ENCODE data around the gene LHX6. TPM values are rescaled to one million over a fixed set of nuclear protein-coding genes. Genes with fewer than 3 reads are reported as not detected.

Gene LHX6
- total and polyA plus RNA-seq, 8 donors: 0.29 to 46.4 (median 1.5) TPM

DNA sequence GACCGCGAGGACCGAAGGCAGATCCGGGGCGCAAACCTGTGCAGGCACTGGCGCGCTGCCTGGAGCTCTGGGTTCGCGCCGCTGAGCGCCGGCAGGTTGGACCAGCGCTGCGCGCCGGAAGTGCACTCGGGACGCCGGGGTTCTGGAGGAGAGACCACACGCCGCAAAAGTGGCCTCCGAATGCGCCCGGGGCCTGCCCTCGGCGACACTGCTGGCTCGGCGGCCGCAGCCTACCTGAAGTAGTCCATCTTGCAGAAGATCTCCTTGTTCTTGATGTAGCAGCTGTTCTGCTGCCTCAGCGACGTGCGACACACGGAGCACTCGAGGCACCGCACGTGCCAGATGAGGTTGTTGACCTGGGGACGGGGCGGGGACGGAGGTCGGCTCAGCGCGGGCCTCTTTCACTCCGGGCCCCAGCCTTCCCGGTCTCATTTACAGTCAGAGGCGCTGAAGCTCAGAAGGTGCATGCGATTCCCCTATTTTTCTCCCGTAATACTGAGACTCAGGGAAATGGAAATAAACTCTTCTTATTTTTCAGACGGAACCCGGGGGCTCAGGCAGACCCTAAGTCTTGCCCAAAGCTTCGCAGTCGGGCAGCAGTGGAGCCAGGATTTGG is 2.5 kb downstream of the LHX6 start:
- Histone ChIP-seq H3K4me1 (peaks cover 27 to 45% (median 38%) of the 10 kb centered on the region in 4 donors), H3K27me3 (peaks cover 30 to 100% (median 82%) of the 10 kb centered on the region in 3 donors), H3K27ac (no peak overlapping the region), H3K4me3 (peak overlapping the region; percentile 17 to 38 (median 23)), H3K9me3 (no peaks in the 10 kb centered on the region), H3K36me3 (no peaks in the 10 kb centered on the region)
- TF ChIP-seq EP300 (IDR thresholded peaks at IDR 0.05) (no peak), POLR2A (IDR thresholded peaks at IDR 0.05) (no peak), POLR2AphosphoS5 (IDR thresholded peaks at IDR 0.05) (no peak)
- TF ChIP-seq, protein P1, sequence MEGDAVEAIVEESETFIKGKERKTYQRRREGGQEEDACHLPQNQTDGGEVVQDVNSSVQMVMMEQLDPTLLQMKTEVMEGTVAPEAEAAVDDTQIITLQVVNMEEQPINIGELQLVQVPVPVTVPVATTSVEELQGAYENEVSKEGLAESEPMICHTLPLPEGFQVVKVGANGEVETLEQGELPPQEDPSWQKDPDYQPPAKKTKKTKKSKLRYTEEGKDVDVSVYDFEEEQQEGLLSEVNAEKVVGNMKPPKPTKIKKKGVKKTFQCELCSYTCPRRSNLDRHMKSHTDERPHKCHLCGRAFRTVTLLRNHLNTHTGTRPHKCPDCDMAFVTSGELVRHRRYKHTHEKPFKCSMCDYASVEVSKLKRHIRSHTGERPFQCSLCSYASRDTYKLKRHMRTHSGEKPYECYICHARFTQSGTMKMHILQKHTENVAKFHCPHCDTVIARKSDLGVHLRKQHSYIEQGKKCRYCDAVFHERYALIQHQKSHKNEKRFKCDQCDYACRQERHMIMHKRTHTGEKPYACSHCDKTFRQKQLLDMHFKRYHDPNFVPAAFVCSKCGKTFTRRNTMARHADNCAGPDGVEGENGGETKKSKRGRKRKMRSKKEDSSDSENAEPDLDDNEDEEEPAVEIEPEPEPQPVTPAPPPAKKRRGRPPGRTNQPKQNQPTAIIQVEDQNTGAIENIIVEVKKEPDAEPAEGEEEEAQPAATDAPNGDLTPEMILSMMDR (IDR thresholded peaks at IDR 0.05): no peak
- WGBS, 5 donors: 14 to 21% (median 14%) methylated on average over 19 to 51 of the region's 51 CpGs
- intact Hi-C loops (cut with DNase I; ENCODE audit: low total_unique reads): no loop called here
- DNase-seq: no peak

- H3K36me3 ChIP-seq: no peaks in the 10 kb centered on the region
- H3K27ac ChIP-seq: no peak overlapping the region
- H3K4me1 ChIP-seq: peaks cover 27 to 53% (median 43%) of the 10 kb centered on the region in 4 donors
- DNase-seq: no peak
- intact Hi-C loops (cut with DNase I; ENCODE audit: low total_unique reads): no loop called here
- H3K27me3 ChIP-seq: peaks cover 37 to 100% (median 88%) of the 10 kb centered on the region in 3 donors
- TF ChIP-seq, protein P1 (IDR thresholded peaks at IDR 0.05): no peak
- no peak for TF ChIP-seq POLR2A (IDR thresholded peaks at IDR 0.05)
- no peak for TF ChIP-seq POLR2AphosphoS5 (IDR thresholded peaks at IDR 0.05)
- no peak for TF ChIP-seq EP300 (IDR thresholded peaks at IDR 0.05)
- H3K4me3 ChIP-seq: peak overlapping the region; percentile 17 to 38 (median 23)
- WGBS, 5 donors: 29 to 54% (median 35%) methylated on average over 41 to 51 of the region's 51 CpGs
- H3K9me3 ChIP-seq: no peaks in the 10 kb centered on the region
These were observed 3.2 kb downstream of the LHX6 start for GRCh38 chr9:122225312-122226141.

GRCh38 chr9:122223435-122223834 is 5.3 kb downstream of the LHX6 start:
- intact Hi-C loops (cut with DNase I; ENCODE audit: low total_unique reads): no loop called here
- peaks cover 47 to 100% (median 88%) of the 10 kb centered on the region in 3 donors for H3K27me3 ChIP-seq
- no peak for DNase-seq
- TF ChIP-seq POLR2A (IDR thresholded peaks at IDR 0.05) (no peak), POLR2AphosphoS5 (IDR thresholded peaks at IDR 0.05) (no peak), EP300 (IDR thresholded peaks at IDR 0.05) (no peak)
- TF ChIP-seq, protein P1 (IDR thresholded peaks at IDR 0.05): no peak
- no peak overlapping the region for H3K4me3 ChIP-seq
- peaks cover 38 to 64% (median 57%) of the 10 kb centered on the region in 4 donors for H3K4me1 ChIP-seq
- H3K36me3 ChIP-seq: no peaks in the 10 kb centered on the region
- 72 to 89% (median 80%) methylated on average over 2 to 5 of the region's 5 CpGs for WGBS, 5 donors
- H3K27ac ChIP-seq: no peak overlapping the region
- H3K9me3 ChIP-seq: no peaks in the 10 kb centered on the region

GRCh38 chr9:122222791-122223190 is 6.0 kb downstream of the LHX6 start:
- TF ChIP-seq POLR2A (IDR thresholded peaks at IDR 0.05) (no peak), EP300 (IDR thresholded peaks at IDR 0.05) (no peak), POLR2AphosphoS5 (IDR thresholded peaks at IDR 0.05) (no peak)
- TF ChIP-seq, protein P1 (IDR thresholded peaks at IDR 0.05): no peak
- H3K27me3 ChIP-seq: peaks cover 41 to 100% (median 88%) of the 10 kb centered on the region in 3 donors
- 17 to 30% (median 28%) methylated on average over 5 of the region's 5 CpGs for WGBS, 5 donors
- no peaks in the 10 kb centered on the region for H3K36me3 ChIP-seq
- no peaks in the 10 kb centered on the region for H3K9me3 ChIP-seq
- no peak for DNase-seq
- H3K27ac ChIP-seq: no peak overlapping the region
- H3K4me3 ChIP-seq: no peak overlapping the region
- H3K4me1 ChIP-seq: peaks cover 32 to 62% (median 53%) of the 10 kb centered on the region in 4 donors
- intact Hi-C loops (cut with DNase I; ENCODE audit: low total_unique reads): no loop called here
